ENCODE results near the gene FARP1.

FARP1 gene

DNA sequence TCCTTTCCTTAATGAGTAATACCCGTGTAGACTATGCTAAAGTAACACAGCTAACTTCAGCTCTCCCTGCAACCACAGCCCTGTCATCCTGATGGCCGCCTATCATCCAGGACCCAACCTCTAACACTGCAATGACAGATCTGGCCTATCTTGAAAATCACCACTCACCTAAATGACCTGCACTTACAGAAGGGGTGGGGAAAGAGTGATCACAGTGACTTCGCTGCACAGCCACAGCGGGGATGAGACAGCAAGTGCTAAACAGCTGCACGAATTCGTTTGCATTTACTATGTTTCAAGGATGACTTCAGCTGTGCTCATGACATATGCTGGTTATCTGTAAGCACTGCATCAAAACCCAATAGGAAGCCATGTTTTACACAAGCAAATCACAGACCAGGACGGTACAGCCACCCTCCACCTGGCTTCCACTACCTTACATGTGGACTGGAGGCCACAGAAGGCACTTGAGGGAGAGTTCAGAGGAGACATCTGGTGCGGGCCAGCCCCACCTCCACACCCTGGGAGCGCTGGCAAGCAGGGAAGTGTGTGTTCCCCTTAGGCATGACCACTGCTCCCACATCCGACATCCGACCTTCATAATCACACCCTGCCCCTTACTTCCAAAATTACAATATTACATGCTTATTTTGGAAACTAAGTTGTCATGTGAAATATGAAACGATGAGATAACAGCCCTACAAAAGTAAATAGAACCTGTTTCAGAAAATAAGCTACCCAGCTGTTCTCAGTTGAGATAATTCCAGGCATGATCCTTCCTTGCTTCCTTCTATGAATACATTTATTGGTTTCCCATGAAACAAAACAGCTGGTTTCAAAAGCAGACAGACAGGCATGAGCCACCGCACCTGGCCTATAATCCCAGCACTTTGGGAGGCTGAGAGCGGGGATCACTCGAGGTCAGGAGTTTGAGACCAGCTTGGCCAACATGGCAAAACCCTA is 338.3 kb downstream of the FARP1 start:
- Histone ChIP-seq H3K27me3 (no peaks in the 10 kb centered on the region), H3K27ac (no peak overlapping the region), H3K36me3 (peaks cover 17% of the 10 kb centered on the region), H3K4me3 (no peak overlapping the region), H3K4me1 (peaks cover 59% of the 10 kb centered on the region), H3K9me3 (no peaks in the 10 kb centered on the region), H3K4me2 (no peak overlapping the region), H3K9ac (no peak overlapping the region), H4K20me1 (peaks cover 100% of the 10 kb centered on the region)
- no peak for TF ChIP-seq Cebpa-rat (IDR thresholded peaks at IDR 0.05)

DNA sequence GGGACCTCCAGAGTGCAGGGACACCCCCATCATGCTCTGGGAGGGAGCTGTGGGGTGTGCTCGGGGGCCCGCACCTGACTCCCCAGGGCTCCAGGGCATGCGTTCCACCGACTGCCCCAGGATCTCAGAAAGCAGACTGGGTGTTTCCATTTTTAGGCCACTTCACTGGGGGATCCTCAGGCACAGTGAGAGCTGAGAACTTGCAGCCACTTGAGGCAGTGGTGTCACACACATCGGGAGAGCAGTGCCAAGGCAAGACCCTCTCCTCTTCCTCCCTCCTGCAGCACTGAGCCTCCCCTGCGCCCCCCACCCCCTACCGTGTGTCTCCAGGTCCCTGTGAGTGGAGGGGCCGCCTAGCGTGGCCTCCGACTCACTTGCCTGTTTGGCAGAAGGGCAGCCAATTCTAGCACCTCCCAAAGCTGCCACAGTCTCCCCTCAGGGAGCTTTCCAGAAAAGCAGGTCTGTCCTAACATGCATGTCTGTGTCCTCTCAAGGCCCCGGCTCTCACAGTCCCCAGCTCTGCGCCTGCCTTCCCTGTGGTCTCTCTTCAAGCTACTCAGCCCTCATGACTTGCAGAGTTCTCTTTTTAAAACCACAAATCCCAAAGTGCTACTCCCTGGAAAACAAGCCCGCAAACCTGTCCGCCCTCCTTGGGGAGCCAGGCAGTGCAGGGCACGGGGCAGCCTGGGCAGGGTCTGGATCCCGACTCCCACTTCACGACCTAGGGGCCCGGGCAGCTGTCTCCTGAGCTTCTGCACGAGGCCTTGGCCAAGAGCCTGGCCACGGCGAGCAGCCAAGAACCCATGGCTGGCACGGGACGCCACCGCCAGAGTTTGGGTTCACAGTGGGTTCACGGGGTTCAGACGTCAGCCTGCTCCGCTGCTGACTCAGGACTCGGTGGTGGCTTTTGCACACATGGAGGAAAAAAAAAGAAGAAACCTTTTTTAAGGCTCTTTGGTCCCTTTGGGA is 339.9 kb downstream of the FARP1 start:
- peak overlapping the region; percentile 71 for H3K4me2 ChIP-seq
- peaks cover 47% of the 10 kb centered on the region for H3K4me1 ChIP-seq
- H3K27ac ChIP-seq = no peak overlapping the region

GRCh38 chr13:98483601-98484288 is 340.9 kb downstream of the FARP1 start:
- H4K20me1 ChIP-seq = peaks cover 100% of the 10 kb centered on the region
- no peak overlapping the region for H3K27ac ChIP-seq
- no peaks in the 10 kb centered on the region for H3K27me3 ChIP-seq
- no peak overlapping the region for H3K4me3 ChIP-seq
- H3K4me2 ChIP-seq = peak overlapping the region; percentile 71; the same call in 1 of the 2 replicates
- H3K36me3 ChIP-seq = peaks cover 17% of the 10 kb centered on the region
- no peak overlapping the region for H3K9ac ChIP-seq
- no peak for TF ChIP-seq Cebpa-rat (IDR thresholded peaks at IDR 0.05)
- no peaks in the 10 kb centered on the region for H3K9me3 ChIP-seq
- peaks cover 47% of the 10 kb centered on the region for H3K4me1 ChIP-seq

More for the DNA sequence above, 339.9 kb downstream of the FARP1 start:
- no peaks in the 10 kb centered on the region for H3K27me3 ChIP-seq
- H3K9me3 ChIP-seq = no peaks in the 10 kb centered on the region
- H4K20me1 ChIP-seq = peaks cover 100% of the 10 kb centered on the region
- peak overlapping the region; percentile 27; the same call in 1 of the 2 replicates for H3K9ac ChIP-seq
- H3K4me3 ChIP-seq = no peak overlapping the region
- peaks cover 17% of the 10 kb centered on the region for H3K36me3 ChIP-seq
- TF ChIP-seq Cebpa-rat (IDR thresholded peaks at IDR 0.05) = no peak

DNA sequence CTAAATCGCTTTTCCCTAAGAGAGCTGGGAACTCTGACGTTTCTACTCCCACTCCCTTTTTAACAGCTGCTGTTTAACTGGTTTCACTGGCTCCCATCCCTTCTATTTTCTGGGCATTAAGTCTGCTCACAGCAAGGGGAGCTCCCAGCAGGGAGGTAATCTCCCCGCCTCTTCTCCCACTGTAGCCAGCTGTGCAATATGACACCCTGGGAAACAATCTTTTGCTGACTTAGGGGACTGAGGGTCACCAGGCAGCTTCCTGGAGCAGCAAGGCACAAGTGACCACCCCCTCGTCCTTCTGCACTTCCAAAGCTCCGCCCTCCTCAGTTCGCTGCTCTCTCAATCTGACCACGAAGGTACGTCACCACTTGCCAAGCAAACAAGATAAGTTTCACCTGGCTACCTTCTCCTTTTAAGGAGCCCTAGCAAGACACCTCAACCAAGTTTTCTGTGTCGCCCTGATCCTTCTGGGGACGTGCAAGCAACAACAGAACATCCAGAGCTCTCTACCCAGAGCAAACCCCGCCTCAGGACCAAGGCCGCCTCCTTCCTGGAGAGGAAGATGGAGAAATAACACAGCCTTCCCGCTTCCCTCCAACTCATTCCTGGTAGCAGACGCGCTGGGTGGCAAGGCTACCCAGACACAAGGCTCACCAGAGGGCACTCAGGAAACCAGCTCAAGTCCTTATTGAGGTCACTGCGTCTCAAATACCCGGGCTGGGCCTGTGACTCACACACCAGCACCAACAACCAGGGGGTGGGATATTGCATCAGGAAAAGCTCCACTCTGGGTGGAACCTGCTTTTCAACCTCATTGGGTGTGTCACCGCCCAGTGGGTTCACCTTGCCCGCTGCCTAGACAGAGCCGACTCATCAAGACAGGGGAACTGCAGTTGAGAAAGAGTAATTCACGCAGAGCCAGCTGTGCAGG is 341.7 kb downstream of the FARP1 start:
- Histone ChIP-seq H4K20me1 (peaks cover 100% of the 10 kb centered on the region), H3K9ac (no peak overlapping the region), H3K4me1 (peaks cover 51% of the 10 kb centered on the region), H3K9me3 (no peaks in the 10 kb centered on the region), H3K4me2 (no peak overlapping the region), H3K4me3 (no peak overlapping the region), H3K27ac (no peak overlapping the region), H3K36me3 (peaks cover 23% of the 10 kb centered on the region), H3K27me3 (no peaks in the 10 kb centered on the region)
- TF ChIP-seq Cebpa-rat (IDR thresholded peaks at IDR 0.05) = no peak

DNA sequence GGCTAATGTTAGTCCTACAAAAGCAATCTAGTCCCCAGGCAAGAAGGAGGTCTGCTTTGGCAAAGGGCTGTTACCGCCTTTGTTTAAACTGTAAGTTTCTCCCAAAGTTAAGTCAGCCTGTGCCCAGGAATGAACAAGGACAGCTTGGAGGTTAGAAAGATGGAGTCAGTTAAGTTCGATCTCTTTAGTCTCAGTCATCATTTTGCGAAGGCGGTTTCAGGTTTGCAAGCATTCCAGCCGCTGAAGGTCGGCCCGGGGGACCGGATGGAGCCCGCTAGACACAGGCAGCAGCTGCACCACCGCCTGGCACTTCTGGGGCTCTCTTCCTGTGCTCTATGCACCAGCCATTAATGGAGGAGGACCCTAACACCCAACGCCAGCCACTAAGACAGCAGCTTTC is 342.7 kb downstream of the FARP1 start:
- H3K36me3 ChIP-seq = peaks cover 28% of the 10 kb centered on the region
- no peak overlapping the region for H3K9ac ChIP-seq
- H3K27ac ChIP-seq = no peak overlapping the region
- peaks cover 100% of the 10 kb centered on the region for H4K20me1 ChIP-seq
- H3K9me3 ChIP-seq = no peaks in the 10 kb centered on the region
- no peak overlapping the region for H3K4me2 ChIP-seq
- H3K4me3 ChIP-seq = no peak overlapping the region
- no peak for TF ChIP-seq Cebpa-rat (IDR thresholded peaks at IDR 0.05)
- H3K4me1 ChIP-seq = peaks cover 61% of the 10 kb centered on the region
- H3K27me3 ChIP-seq = no peaks in the 10 kb centered on the region

GRCh38 chr13:98486412-98486811 is 343.5 kb downstream of the FARP1 start:
- Histone ChIP-seq H3K4me3 (no peak overlapping the region), H3K9ac (no peak overlapping the region), H3K4me1 (peaks cover 69% of the 10 kb centered on the region), H3K9me3 (no peaks in the 10 kb centered on the region), H4K20me1 (peaks cover 100% of the 10 kb centered on the region), H3K27ac (no peak overlapping the region), H3K36me3 (peaks cover 26% of the 10 kb centered on the region), H3K4me2 (no peak overlapping the region), H3K27me3 (no peaks in the 10 kb centered on the region)
- no peak for TF ChIP-seq Cebpa-rat (IDR thresholded peaks at IDR 0.05)

GRCh38 chr13:98487016-98487415 is 344.1 kb downstream of the FARP1 start:
- Histone ChIP-seq H4K20me1 (peaks cover 100% of the 10 kb centered on the region), H3K4me2 (no peak overlapping the region)

DNA sequence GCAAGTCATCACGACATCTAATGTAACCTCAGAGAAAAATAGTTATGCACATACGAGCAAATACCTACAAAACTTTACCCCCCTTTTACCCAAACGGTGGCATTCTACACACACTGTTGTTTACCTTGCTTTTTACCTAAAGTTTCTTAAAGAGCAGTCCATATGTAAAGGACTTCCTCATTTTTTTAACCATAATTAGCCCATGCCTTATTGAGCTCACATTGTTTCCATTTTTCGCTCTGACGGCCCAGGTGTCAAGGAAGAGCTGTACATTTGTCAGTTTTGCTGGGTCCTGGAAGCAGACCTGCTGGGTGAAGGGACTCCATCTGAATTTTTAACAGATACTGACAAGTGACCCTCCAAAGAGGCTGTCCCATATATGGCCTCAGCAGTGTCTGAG is 344.6 kb downstream of the FARP1 start:
- peaks cover 76% of the 10 kb centered on the region for H3K4me1 ChIP-seq
- H3K27me3 ChIP-seq = no peaks in the 10 kb centered on the region
- no peak for TF ChIP-seq Cebpa-rat (IDR thresholded peaks at IDR 0.05)
- peaks cover 100% of the 10 kb centered on the region for H4K20me1 ChIP-seq
- H3K9me3 ChIP-seq = no peaks in the 10 kb centered on the region
- no peak overlapping the region for H3K27ac ChIP-seq
- H3K4me3 ChIP-seq = no peak overlapping the region
- H3K36me3 ChIP-seq = peaks cover 22% of the 10 kb centered on the region; the same call in 1 of the 2 replicates
- H3K4me2 ChIP-seq = peak overlapping the region; percentile 44; the same call in 1 of the 2 replicates
- no peak overlapping the region for H3K9ac ChIP-seq

More at GRCh38 chr13:98487016-98487415, 344.1 kb downstream of the FARP1 start:
- Histone ChIP-seq H3K4me1 (peaks cover 75% of the 10 kb centered on the region), H3K9ac (no peak overlapping the region), H3K27me3 (no peaks in the 10 kb centered on the region), H3K9me3 (no peaks in the 10 kb centered on the region), H3K4me3 (no peak overlapping the region), H3K36me3 (peaks cover 22% of the 10 kb centered on the region; the same call in 1 of the 2 replicates), H3K27ac (no peak overlapping the region)
- TF ChIP-seq Cebpa-rat (IDR thresholded peaks at IDR 0.05) = no peak
